IMR-90 (cell line): ENCODE measurements around the gene RHAG. TPM values are rescaled to one million over a fixed set of nuclear protein-coding genes. Genes with fewer than 3 reads are reported as not detected.

Experiments used
- ATAC-seq: fragments of 200-7000 bp; cut with Tn5 transposase; 2 replicates; pipeline ENCODE4 v1.9.1; 2020; ENCODE audit warnings: low read depth, mild to moderate bottlenecking, moderate library complexity
- BruUV-seq: library from RNA; stranded (reverse); fragments of 400-500 nt; replicated peaks from 2 replicates; lab custom pipeline; 2021; lab: Mats Ljungman, UMichigan
- CTCF ChIA-PET: fragments of 300-600 bp; formaldehyde crosslinking; extraction: SDS; loops from one replicate; lab custom pipeline; 2021; ENCODE audit warnings: antibody characterized with exemption; lab: Yijun Ruan, JAX
- POLR2A ChIA-PET: fragments of 300-600 bp; sonication (Branson Sonifier 250); formaldehyde crosslinking; loops from one replicate; lab custom pipeline; 2022; ENCODE audit warnings: antibody characterized with exemption; ENCODE audit not compliant: unreplicated experiment; lab: Charles Lee
- DNase-seq: peaks from one replicate; pipeline ENCODE4 v3.0.0; 2013
- H2AFZ ChIP-seq: replicated peaks from 2 replicates; pipeline ENCODE3; 2013; ENCODE audit warnings: low read length, mild to moderate bottlenecking; ENCODE audit not compliant: poor library complexity
- H2AK5ac ChIP-seq: 2 replicates; pipeline ENCODE4 v1.6.1; 2013; ENCODE audit warnings: low read depth, low read length, inconsistent platforms
- H2AK9ac ChIP-seq: replicated peaks from 2 replicates; pipeline ENCODE3; 2013; ENCODE audit warnings: mild to moderate bottlenecking, low read depth, low read length, moderate library complexity; ENCODE audit not compliant: poor library complexity
- H2BK120ac ChIP-seq: 2 replicates; pipeline ENCODE4 v1.6.1; 2013; ENCODE audit warnings: low read depth, low read length, inconsistent platforms
- H2BK15ac ChIP-seq: 3 replicates; pipeline ENCODE4 v1.6.1; 2013; ENCODE audit warnings: low read depth, low read length, inconsistent platforms
- H2BK20ac ChIP-seq: 2 replicates; pipeline ENCODE4 v1.6.1; 2013; ENCODE audit warnings: low read depth, mild to moderate bottlenecking, inconsistent platforms, low read length, moderate library complexity
- H2BK5ac ChIP-seq: 2 replicates; pipeline ENCODE4 v1.6.1; 2013; ENCODE audit warnings: mild to moderate bottlenecking, low read depth, low read length, inconsistent platforms; ENCODE audit not compliant: poor library complexity, severe bottlenecking
- H3K14ac ChIP-seq: replicated peaks from 2 replicates; pipeline ENCODE4 v1.6.1; 2013; ENCODE audit warnings: low read depth, low read length, inconsistent platforms
- H3K18ac ChIP-seq: 2 replicates; pipeline ENCODE4 v1.6.1; 2013; ENCODE audit warnings: low read depth, low read length, control low read depth
- H3K23ac ChIP-seq: 2 replicates; pipeline ENCODE4 v1.6.1; 2013; ENCODE audit warnings: low read depth, low read length, inconsistent platforms
- H3K27ac ChIP-seq: 2 replicates; pipeline ENCODE4 v1.5.1; 2013; ENCODE audit warnings: mild to moderate bottlenecking, control low read depth, low read length; ENCODE audit not compliant: insufficient read depth
- H3K27me3 ChIP-seq: 2 replicates; pipeline ENCODE4 v1.6.1; 2013; ENCODE audit warnings: low read length; ENCODE audit not compliant: control insufficient read depth, insufficient read depth
- H3K36me3 ChIP-seq: 2 replicates; pipeline ENCODE4 v1.6.1; 2013; ENCODE audit warnings: low read length, mixed read lengths; ENCODE audit not compliant: control insufficient read depth, insufficient read depth
- H3K4ac ChIP-seq: 2 replicates; pipeline ENCODE4 v1.6.1; 2013; ENCODE audit warnings: low read depth, low read length, inconsistent platforms
- H3K4me1 ChIP-seq: 2 replicates; pipeline ENCODE4 v1.6.1; 2013; ENCODE audit warnings: low read length, mixed read lengths; ENCODE audit not compliant: control insufficient read depth, insufficient read depth
- H3K4me2 ChIP-seq: 2 replicates; pipeline ENCODE4 v1.6.1; 2013; ENCODE audit warnings: low read depth, mild to moderate bottlenecking, control low read depth, low read length, moderate library complexity
- H3K4me3 ChIP-seq: 2 replicates; pipeline ENCODE4 v1.5.1; 2013; ENCODE audit warnings: low read depth, mild to moderate bottlenecking, control low read depth, low read length, moderate library complexity; ENCODE audit not compliant: insufficient read depth
- H3K56ac ChIP-seq: 2 replicates; pipeline ENCODE4 v1.6.1; 2013; ENCODE audit warnings: low read length, inconsistent platforms; ENCODE audit not compliant: insufficient read depth; ENCODE audit errors: extremely low read depth
- H3K79me1 ChIP-seq, 2 experiments: 2 replicates each; pipeline ENCODE4 v1.6.1; 2013; ENCODE audit warnings: low read length in 2 of 2, inconsistent platforms in 1 of 2, low read depth in 1 of 2
- H3K9ac ChIP-seq: 2 replicates; pipeline ENCODE4 v1.6.1; 2013; ENCODE audit warnings: low read depth, low read length, control low read depth
- H3K9me1 ChIP-seq: 2 replicates; pipeline ENCODE4 v1.6.1; 2013; ENCODE audit warnings: low read length, inconsistent platforms; ENCODE audit not compliant: insufficient read depth
- H3K9me3 ChIP-seq: 2 replicates; pipeline ENCODE4 v1.6.1; 2013; ENCODE audit warnings: low read length; ENCODE audit not compliant: control insufficient read depth, insufficient read depth
- H4K20me1 ChIP-seq: 2 replicates; pipeline ENCODE4 v1.6.1; 2013; ENCODE audit warnings: low read length, inconsistent platforms; ENCODE audit not compliant: insufficient read depth
- H4K5ac ChIP-seq: 2 replicates; pipeline ENCODE4 v1.6.1; 2013; ENCODE audit warnings: mild to moderate bottlenecking, low read depth, low read length, control low read depth
- H4K8ac ChIP-seq, 2 experiments: 2 replicates each; pipeline ENCODE4 v1.6.1; 2013; ENCODE audit warnings: low read depth in 2 of 2, low read length in 2 of 2, control low read depth in 1 of 2, inconsistent platforms in 1 of 2
- H4K91ac ChIP-seq: 2 replicates; pipeline ENCODE4 v1.6.1; 2013; ENCODE audit warnings: low read depth, low read length, inconsistent platforms; ENCODE audit not compliant: insufficient read depth
- BHLHE40 ChIP-seq: fragments of 150-350 bp; IDR thresholded peaks from 2 replicates; pipeline ENCODE4 v1.6.1; 2016; ENCODE audit warnings: mild to moderate bottlenecking, low read depth, low read length
- CHD1 ChIP-seq: IDR thresholded peaks from 2 replicates; pipeline ENCODE4 v1.6.1; 2012; ENCODE audit warnings: low read depth, low read length, improper control_type of control experiment
- MAFK ChIP-seq: IDR thresholded peaks from 2 replicates; pipeline ENCODE4 v1.6.1; 2012; ENCODE audit warnings: low read depth, low read length, improper control_type of control experiment
- MAZ ChIP-seq: IDR thresholded peaks from 2 replicates; pipeline ENCODE4 v1.6.1; 2012; ENCODE audit warnings: low read depth, mild to moderate bottlenecking, low read length, improper control_type of control experiment, moderate library complexity, borderline replicate concordance
- MXI1 ChIP-seq: IDR thresholded peaks from 2 replicates; pipeline ENCODE4 v1.6.1; 2012; ENCODE audit warnings: low read depth, mild to moderate bottlenecking, low read length, moderate library complexity, borderline replicate concordance
- NFE2L2 ChIP-seq: fragments of 150-350 bp; IDR thresholded peaks from 2 replicates; pipeline ENCODE4 v1.6.1; 2016; ENCODE audit warnings: low read depth, mild to moderate bottlenecking, low read length
- POLR2A ChIP-seq: IDR thresholded peaks from 2 replicates; pipeline ENCODE4 v1.6.1; 2012; ENCODE audit warnings: mild to moderate bottlenecking, low read depth, low read length
- RAD21 ChIP-seq: IDR thresholded peaks from 2 replicates; pipeline ENCODE4 v1.6.1; 2012; ENCODE audit warnings: low read length, improper control_type of control experiment
- RCOR1 ChIP-seq: IDR thresholded peaks from 2 replicates; pipeline ENCODE4 v1.6.1; 2012; ENCODE audit warnings: mild to moderate bottlenecking, low read length, improper control_type of control experiment; ENCODE audit not compliant: insufficient replicate concordance
- RFX5 ChIP-seq: IDR thresholded peaks from 2 replicates; pipeline ENCODE4 v1.8.0; 2012; ENCODE audit warnings: low read depth, mild to moderate bottlenecking, low read length, moderate library complexity
- dilution Hi-C: fragments of 300-500 bp; cut with HindIII; formaldehyde crosslinking; loops from one replicate; pipeline ENCODE4 v1.14.3; 2018; ENCODE audit warnings: low sequenced_read_pairs; ENCODE audit not compliant: unreplicated experiment
- in situ Hi-C: fragments of 300-500 bp; cut with MboI; formaldehyde crosslinking; loops from 3 replicates; pipeline ENCODE4 v1.14.3; 2019; ENCODE audit warnings: low sequenced_read_pairs, inconsistent platforms, mixed read lengths
- intact Hi-C: fragments of 100-400 bp; cut with micrococcal nuclease; formaldehyde crosslinking; loops from 2 replicates; pipeline ENCODE4 v1.10.0; 2022
- polyA plus RNA-seq, 3 experiments: library from polyadenylated mRNA; depleted of rRNA; stranded (reverse); fragments of >200 nt; gene quantifications; 2 replicates each; pipeline ENCODE4 v1.2.3, GENCODE V29; 2012; ENCODE audit warnings: low replicate concordance in 1 of 3
- total RNA-seq: library from RNA; depleted of rRNA; stranded (reverse); fragments of >200 nt; gene quantifications from 2 replicates; pipeline ENCODE4 v1.2.3, GENCODE V29; 2012
- TF ChIP-seq, protein P1 (sequence below): fragments of 150-350 bp; IDR thresholded peaks from 2 replicates; pipeline ENCODE4 v1.6.1; 2016; ENCODE audit warnings: low read depth, mild to moderate bottlenecking, low read length, moderate library complexity, borderline replicate concordance
- TF ChIP-seq, protein P2 (sequence below): conservative IDR thresholded peaks from 2 replicates; pipeline ENCODE4 v1.5.1; 2012; ENCODE audit warnings: mild to moderate bottlenecking, low read depth, low read length, improper control_type of control experiment

The RHAG gene
- total and polyA plus RNA-seq, 2 of the 4 experiments (the other 2 are of a cell fraction), result not detected

DNA sequence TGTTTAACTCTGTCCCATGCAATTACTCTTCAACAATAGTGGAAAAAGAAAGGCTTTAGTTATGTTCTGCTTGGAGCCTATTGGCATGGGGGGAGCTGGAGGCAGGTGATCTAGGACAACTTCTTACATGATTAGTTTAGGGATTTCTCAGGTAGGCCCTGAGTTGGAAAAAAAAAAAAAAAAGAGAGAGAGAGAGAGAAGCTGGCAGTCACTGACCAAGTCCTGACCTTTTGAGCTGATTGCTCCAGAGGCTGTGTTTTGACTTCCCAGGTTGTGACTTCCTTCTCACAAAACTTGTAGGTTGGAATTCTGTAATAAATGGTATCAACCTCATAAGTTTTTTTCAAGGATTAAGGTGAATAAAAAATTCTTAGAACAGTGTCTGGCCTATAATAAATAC, 78.4 kb downstream of the RHAG start:
- Histone ChIP-seq H3K79me1 (no peaks in the 10 kb centered on the region), H4K5ac (no peak overlapping the region), H4K91ac (no peak overlapping the region), H2BK15ac (no peak overlapping the region), H2AK9ac (no peak overlapping the region), H2AFZ (no peak overlapping the region), H3K9me1 (no peaks in the 10 kb centered on the region), H2BK120ac (no peak overlapping the region), H3K9me3 (no peaks in the 10 kb centered on the region), H2BK5ac (no peak overlapping the region), H3K14ac (no peak overlapping the region), H3K4ac (no peak overlapping the region), H3K36me3 (no peaks in the 10 kb centered on the region), H3K4me1 (no peaks in the 10 kb centered on the region), H3K23ac (no peak overlapping the region), H3K4me3 (no peak overlapping the region), H3K4me2 (no peak overlapping the region), H3K56ac (no peak overlapping the region), H3K27me3 (no peaks in the 10 kb centered on the region), H4K8ac (no peak overlapping the region), H3K9ac (no peak overlapping the region), H4K20me1 (no peaks in the 10 kb centered on the region), H3K27ac (no peak overlapping the region), H3K18ac (no peak overlapping the region), H2BK20ac (no peak overlapping the region), H2AK5ac (no peak overlapping the region)
- CTCF ChIA-PET, result no interaction called here
- no peak for DNase-seq
- no TSS peak for BruUV-seq
- in situ Hi-C loops (no loop called here), dilution Hi-C loops (no loop called here), intact Hi-C loops (no loop called here)
- TF ChIP-seq POLR2A (no peak), CHD1 (no peak), RFX5 (no peak), NFE2L2 (no peak), RAD21 (no peak), MAZ (no peak), MXI1 (no peak), RCOR1 (no peak), MAFK (no peak), BHLHE40 (no peak)
- TF ChIP-seq, protein P1, sequence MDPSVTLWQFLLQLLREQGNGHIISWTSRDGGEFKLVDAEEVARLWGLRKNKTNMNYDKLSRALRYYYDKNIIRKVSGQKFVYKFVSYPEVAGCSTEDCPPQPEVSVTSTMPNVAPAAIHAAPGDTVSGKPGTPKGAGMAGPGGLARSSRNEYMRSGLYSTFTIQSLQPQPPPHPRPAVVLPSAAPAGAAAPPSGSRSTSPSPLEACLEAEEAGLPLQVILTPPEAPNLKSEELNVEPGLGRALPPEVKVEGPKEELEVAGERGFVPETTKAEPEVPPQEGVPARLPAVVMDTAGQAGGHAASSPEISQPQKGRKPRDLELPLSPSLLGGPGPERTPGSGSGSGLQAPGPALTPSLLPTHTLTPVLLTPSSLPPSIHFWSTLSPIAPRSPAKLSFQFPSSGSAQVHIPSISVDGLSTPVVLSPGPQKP, result no peak
- TF ChIP-seq, protein P2, sequence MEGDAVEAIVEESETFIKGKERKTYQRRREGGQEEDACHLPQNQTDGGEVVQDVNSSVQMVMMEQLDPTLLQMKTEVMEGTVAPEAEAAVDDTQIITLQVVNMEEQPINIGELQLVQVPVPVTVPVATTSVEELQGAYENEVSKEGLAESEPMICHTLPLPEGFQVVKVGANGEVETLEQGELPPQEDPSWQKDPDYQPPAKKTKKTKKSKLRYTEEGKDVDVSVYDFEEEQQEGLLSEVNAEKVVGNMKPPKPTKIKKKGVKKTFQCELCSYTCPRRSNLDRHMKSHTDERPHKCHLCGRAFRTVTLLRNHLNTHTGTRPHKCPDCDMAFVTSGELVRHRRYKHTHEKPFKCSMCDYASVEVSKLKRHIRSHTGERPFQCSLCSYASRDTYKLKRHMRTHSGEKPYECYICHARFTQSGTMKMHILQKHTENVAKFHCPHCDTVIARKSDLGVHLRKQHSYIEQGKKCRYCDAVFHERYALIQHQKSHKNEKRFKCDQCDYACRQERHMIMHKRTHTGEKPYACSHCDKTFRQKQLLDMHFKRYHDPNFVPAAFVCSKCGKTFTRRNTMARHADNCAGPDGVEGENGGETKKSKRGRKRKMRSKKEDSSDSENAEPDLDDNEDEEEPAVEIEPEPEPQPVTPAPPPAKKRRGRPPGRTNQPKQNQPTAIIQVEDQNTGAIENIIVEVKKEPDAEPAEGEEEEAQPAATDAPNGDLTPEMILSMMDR, result no peak
- POLR2A ChIA-PET, result no interaction called here
- ATAC-seq, result no peak
